ENCODE results near the gene GNAO1.

GNAO1 gene

GRCh38 chr16:56294579-56294978 lies 103.3 kb downstream of the GNAO1 start:
- DNase-seq: no peak

DNA sequence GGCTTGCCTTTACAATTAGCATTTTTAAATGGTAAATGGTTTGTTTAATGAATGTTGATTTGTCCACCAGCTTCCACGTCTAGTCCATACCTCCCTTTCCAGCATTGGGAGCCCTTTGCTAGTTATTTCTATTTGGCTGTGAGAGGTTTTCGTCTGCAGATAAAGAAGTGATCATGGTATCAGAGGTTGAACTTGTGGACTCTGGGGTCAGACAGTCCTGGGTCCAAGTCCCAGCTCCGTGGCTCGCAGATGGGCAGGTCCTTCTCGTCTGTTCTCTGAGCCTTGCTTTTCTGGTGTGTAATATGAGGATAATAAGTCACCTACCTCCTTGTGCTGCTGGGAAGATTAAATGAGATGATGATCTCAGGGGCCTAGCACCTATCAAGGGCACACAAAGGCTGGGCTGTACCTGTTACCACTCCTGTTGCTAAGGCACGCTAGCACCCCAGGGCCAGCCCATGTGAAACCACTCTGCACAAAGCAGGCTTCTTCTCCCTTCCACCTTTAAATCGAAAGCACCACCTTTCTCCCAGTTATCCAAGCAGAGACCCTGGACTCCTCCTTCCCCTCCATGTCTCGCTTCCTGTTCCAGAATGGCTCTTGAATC lies 103.9 kb downstream of the GNAO1 start:
- DNase-seq: no peak

- no peak for DNase-seq
These were observed 104.6 kb downstream of the GNAO1 start for GRCh38 chr16:56295739-56296527.

GRCh38 chr16:56297684-56298083 lies 106.4 kb downstream of the GNAO1 start:
- no peak for DNase-seq

DNA sequence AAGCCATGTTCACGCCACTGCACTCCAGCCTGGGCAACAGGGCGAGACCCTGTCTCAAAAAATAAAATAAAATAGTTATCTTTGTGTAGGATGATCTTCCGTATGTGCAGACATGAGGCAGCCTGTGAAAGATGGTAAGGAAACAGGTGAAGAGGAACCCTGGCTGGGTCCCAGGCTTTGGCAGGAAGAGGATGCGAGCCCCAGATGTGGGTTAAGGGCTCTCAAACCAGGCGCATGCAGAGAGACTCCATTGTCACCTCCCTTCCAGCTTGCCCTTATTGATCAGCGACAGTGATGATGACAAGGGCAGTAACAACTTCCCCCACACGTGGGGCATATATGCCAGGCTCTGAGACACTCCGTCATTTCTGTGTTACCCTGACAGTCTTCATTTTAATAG lies 106.8 kb downstream of the GNAO1 start:
- no peak for DNase-seq

GRCh38 chr16:56298948-56299596 lies 107.8 kb downstream of the GNAO1 start:
- no peak for DNase-seq

- no peak for DNase-seq
These were observed 108.9 kb downstream of the GNAO1 start for GRCh38 chr16:56300242-56300623.

DNA sequence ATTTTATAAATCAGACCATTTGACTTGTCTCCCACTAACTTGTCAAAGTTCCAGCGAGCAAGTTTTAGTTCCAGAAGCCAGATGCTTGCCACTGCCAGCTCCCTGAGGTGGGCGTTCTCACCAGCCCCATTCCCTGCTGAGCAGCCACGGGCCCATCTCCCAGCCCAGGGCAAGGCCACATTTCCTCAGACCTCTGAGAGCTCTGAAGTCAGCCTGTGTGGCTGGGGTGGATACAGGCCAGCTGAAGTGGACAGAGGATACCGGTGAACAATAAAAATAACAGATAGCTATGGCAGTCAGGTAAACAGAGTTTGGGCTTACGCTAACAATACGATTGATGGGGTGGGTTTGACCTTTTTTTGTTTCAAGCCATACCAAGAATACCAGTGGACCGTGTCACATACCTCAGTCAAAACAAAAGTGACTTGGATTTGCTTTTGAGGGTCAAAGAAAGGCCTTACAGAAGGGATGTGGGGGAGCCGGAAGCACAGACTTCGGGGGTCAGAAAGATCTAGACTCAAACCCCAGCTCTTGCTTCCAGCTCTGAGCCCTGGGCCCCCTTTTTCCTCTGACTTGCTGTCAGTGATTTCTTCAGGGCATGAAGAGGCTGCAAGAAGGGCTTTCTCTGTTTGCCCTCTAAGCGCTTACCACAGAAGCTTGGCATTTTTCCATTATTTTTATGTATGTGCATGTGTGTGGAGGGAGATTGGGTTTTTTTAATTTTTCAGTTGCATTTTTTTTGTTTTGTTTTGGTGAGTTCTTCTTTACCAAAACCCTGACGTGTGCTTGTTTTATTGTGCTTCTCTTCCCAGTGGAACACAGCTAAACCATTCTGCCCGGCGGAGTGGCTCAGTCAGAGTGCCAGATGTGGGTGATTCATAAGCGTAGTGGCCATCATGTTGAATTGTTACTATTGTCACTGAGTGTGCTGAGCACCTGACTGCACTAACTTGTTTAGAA lies 109.9 kb downstream of the GNAO1 start:
- DNase-seq: no peak

DNA sequence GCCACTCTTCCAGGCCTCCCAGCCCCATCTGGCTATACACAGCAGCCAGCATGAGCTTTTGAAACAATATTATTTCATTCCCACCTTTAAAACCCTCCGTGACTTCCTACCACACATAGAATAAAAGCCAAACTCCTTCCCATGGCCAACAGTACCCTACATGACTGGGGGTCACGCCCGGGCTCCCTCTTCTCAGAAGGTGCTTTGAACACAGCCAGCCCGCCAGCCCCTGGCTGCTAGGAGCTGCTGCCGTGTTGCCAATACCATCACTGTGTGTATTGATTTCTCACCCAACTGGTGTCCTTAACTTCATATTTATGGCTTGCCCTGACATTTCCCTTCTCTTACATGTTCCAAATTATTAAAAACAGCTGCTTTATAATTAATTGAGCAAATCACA lies 111.2 kb downstream of the GNAO1 start:
- no peak for DNase-seq

DNA sequence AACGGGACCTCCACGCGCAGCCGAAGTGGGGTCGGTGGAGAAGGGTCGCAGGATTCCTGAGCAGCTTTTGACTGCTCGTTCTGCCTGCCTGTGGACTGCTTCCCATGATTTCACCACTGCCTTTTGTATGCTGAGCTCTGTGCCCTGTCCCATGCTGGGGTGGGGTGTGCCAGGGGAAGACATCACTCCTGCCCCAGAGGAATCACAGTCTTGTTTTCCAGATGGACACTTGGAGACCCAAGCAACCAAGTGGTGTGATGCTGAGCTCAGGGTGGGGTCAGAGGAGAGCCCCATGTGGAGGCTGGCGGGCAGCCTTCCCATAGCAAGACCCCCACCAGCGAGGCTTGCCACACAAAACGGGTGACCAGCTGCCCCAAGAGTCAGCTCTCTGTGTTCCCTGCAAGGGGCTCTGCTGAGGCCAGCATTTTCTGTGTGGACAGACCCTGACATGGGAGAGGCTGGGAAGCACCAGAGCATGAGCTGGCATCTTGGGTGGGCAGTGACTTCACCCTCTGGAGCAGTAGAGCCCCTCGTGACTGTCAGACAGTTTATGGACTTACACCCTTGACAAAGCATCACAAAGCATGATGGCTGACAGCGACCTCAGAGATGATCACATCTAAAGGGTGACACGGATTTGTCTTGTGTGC lies 111.9 kb downstream of the GNAO1 start:
- no peak for DNase-seq

DNA sequence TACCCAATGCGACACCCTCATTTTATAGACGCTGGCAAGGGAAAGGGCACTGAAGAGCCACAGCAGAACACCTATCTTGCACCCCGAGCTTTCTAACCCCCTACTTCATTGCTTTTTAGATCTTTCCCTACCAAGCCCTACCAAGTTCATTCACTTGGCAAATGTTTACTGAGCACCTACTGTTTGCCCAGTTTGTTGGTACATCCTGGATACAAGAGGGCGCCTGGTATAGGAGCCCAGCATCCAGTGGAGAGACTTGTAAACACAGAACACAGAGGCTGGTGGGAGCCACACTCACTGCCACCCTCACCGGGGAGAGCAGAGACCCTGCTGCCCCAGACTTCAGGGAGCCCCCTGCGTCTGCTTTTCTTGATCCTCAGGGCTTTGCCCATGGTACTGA lies 112.6 kb downstream of the GNAO1 start:
- DNase-seq: no peak

DNA sequence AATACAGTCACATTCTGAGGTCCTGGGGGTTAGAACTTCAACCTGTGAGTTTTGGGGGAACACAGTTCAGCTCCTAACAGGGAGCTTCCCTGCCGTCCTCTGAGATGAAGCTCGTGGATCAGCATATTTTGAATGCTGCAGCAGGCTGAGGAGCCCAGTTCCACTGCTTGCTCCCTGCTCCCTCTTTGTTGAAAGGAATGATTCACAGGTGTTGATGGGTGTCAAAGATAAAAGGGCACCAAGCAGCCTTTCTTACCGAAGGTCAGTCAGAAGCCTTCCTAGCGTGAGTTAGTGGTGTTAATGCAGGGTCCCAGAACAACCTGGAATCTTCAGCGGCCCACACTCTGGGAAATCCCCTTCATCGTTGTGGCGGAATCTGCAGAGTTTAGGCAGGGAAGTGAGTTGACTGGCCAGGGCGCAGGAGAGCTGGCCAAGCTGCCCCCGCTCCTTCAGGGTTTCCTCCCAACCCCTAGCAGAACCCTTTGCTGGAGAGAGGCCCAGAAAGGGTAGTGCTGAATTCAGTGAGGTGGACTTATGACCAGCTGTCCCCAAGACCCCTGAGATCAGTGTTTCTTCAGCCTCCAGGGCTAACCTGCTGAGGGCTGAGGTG lies 114.8 kb downstream of the GNAO1 start:
- DNase-seq: no peak

GRCh38 chr16:56306690-56307533 lies 115.6 kb downstream of the GNAO1 start:
- no peak for DNase-seq

DNA sequence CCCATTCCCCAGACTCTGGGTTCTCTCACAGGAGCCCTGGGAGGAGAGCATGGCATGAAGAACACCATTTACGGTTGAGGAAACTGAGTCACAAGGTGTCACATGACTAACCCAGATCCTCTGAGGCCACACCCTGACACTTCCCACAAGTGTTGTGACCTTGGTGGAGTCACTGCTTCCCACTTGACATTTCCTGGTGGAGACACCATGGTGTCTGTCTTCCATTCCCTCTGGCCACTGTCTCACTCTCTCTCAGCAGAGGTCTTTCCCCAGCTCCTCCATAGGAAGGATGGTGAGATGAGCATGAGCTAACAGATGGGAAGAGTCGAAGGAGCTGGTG lies 116.2 kb downstream of the GNAO1 start:
- DNase-seq: no peak

DNA sequence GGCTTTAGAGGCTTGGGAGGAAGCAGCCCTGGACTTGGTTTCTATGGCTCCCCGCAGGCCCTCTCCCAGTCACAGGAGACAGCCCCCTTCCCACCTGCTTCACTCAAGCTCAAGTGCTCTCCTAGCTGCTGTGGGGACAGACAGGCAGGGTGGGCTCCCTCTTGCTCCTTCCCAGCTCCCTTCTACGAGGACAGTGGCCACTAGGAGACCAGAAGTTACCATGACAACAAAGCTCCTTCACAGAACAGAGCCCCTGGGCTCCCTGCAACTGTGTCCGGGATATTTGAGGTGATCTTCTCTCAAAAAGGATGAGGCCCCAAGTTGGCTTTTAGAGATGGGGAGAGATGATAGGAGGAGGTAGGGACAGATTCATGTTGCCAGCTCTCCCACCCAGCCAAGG lies 117.7 kb downstream of the GNAO1 start:
- DNase-seq: no peak

- no peak for DNase-seq
These were observed 119.4 kb downstream of the GNAO1 start for GRCh38 chr16:56310690-56311089.

- no peak for DNase-seq
These were observed 120.1 kb downstream of the GNAO1 start for GRCh38 chr16:56311208-56312027.

GRCh38 chr16:56312028-56312300 lies 120.7 kb downstream of the GNAO1 start:
- DNase-seq: no peak

GRCh38 chr16:56312556-56312955 lies 121.3 kb downstream of the GNAO1 start:
- DNase-seq: no peak

- DNase-seq: no peak
These were observed 123.1 kb downstream of the GNAO1 start for GRCh38 chr16:56314244-56314850.

All from stimulated activated CD4-positive, alpha-beta T cell treated with anti-CD3 and anti-CD28 coated beads, Interleukin-12 subunit alpha, Interleukin-12 subunit beta, amount 100 ng/mL, for 4 hours (primary cell).